ENCODE data around the gene FLNB. TPM values are rescaled to one million over a fixed set of nuclear protein-coding genes. Genes with fewer than 3 reads are reported as not detected.

The FLNB gene
- polyA plus RNA-seq, 3 donors: 0.47 to 4.0 (median 2.1) TPM

- Histone ChIP-seq H3K9ac (ENCODE audit: insufficient read depth, low read length, poor library complexity, severe bottlenecking) (no peak overlapping the region), H3K4me2 (replicated peaks; ENCODE audit: extremely low read depth, low read length, poor library complexity, severe bottlenecking) (no peak overlapping the region), H3K27me3 (ENCODE audit: control insufficient read depth in 2 of 2, insufficient read depth in 2 of 2, low read length in 2 of 2) (no peaks in the 10 kb centered on the region), H2AFZ (ENCODE audit: insufficient read depth, low read depth, low read length, poor library complexity, severe bottlenecking) (no peak overlapping the region), H3K4me3 (replicated peaks in 1 of 3; ENCODE audit: low read depth in 2 of 3, low read length in 3 of 3) (no peak overlapping the region), H4K20me1 (ENCODE audit: insufficient read depth, low read length) (no peaks in the 10 kb centered on the region), H3K79me2 (ENCODE audit: insufficient read depth, low read length) (no peaks in the 10 kb centered on the region), H3K27ac (ENCODE audit: low read depth in 1 of 2, low read length in 2 of 2) (no peak overlapping the region), H3K9me3 (replicated peaks in 1 of 2; ENCODE audit: control insufficient read depth in 1 of 2, insufficient read depth in 1 of 2, low read length in 2 of 2) (no peaks in the 10 kb centered on the region), H3K4me1 (ENCODE audit: control insufficient read depth in 1 of 2, insufficient read depth in 2 of 2, low read length in 2 of 2) (no peaks in the 10 kb centered on the region), H3K36me3 (replicated peaks in 1 of 2; ENCODE audit: control insufficient read depth in 1 of 2, insufficient read depth in 2 of 2, low read length in 2 of 2) (no peaks in the 10 kb centered on the region)
- intact Hi-C loops (cut with micrococcal nuclease): no loop called here
- Mint-ChIP-seq H3K4me1 (peaks cover 7% of the 10 kb centered on the region), H3K4me3 (no peak overlapping the region), H3K27ac (peak overlapping the region in 1 of 7 donors; percentile 4), H3K27me3 (ENCODE audit: low read depth in 3 of 3) (peaks cover 8 to 10% (median 8%) of the 10 kb centered on the region in 3 donors), H3K36me3 (no peaks in the 10 kb centered on the region), H3K9me3 (peaks cover 0 to 7% (median 4%) of the 10 kb centered on the region in 7 donors)
- WGBS (ENCODE audit: insufficient coverage): 75% methylated on average over 2 of the region's 5 CpGs
- DNase-seq: peak in 1 of 3 donors; percentile 58
- no peak for TF ChIP-seq CTCF (IDR thresholded peaks at IDR 0.05)
Measured at GRCh38 chr3:58206406-58207011, 198.3 kb downstream of the FLNB start.

- H3K4me3 ChIP-seq (replicated peaks in 1 of 3; ENCODE audit: low read depth in 2 of 3, low read length in 3 of 3): no peak overlapping the region
- no peaks in the 10 kb centered on the region for H3K79me2 ChIP-seq (ENCODE audit: insufficient read depth, low read length)
- Mint-ChIP-seq H3K27me3 (ENCODE audit: low read depth in 3 of 3) (peaks cover 7 to 10% (median 8%) of the 10 kb centered on the region in 3 donors), H3K4me1 (peaks cover 6% of the 10 kb centered on the region), H3K9me3 (peaks cover 0 to 3% (median 0%) of the 10 kb centered on the region in 7 donors), H3K27ac (no peak overlapping the region), H3K36me3 (no peaks in the 10 kb centered on the region), H3K4me3 (no peak overlapping the region)
- no peak overlapping the region for H3K9ac ChIP-seq (ENCODE audit: insufficient read depth, low read length, poor library complexity, severe bottlenecking)
- no peak for DNase-seq
- no peaks in the 10 kb centered on the region for H3K27me3 ChIP-seq (ENCODE audit: control insufficient read depth in 2 of 2, insufficient read depth in 2 of 2, low read length in 2 of 2)
- H3K4me2 ChIP-seq (replicated peaks; ENCODE audit: extremely low read depth, low read length, poor library complexity, severe bottlenecking): no peak overlapping the region
- no peak for TF ChIP-seq CTCF (IDR thresholded peaks at IDR 0.05)
- no peaks in the 10 kb centered on the region for H3K9me3 ChIP-seq (replicated peaks in 1 of 2; ENCODE audit: control insufficient read depth in 1 of 2, insufficient read depth in 1 of 2, low read length in 2 of 2)
- no peak overlapping the region for H2AFZ ChIP-seq (ENCODE audit: insufficient read depth, low read depth, low read length, poor library complexity, severe bottlenecking)
- H4K20me1 ChIP-seq (ENCODE audit: insufficient read depth, low read length): no peaks in the 10 kb centered on the region
- H3K36me3 ChIP-seq (replicated peaks in 1 of 2; ENCODE audit: control insufficient read depth in 1 of 2, insufficient read depth in 2 of 2, low read length in 2 of 2): no peaks in the 10 kb centered on the region
- WGBS (ENCODE audit: insufficient coverage): 95% methylated on average over 3 of the region's 4 CpGs
- no peaks in the 10 kb centered on the region for H3K4me1 ChIP-seq (ENCODE audit: control insufficient read depth in 1 of 2, insufficient read depth in 2 of 2, low read length in 2 of 2)
- H3K27ac ChIP-seq (ENCODE audit: low read depth in 1 of 2, low read length in 2 of 2): no peak overlapping the region
- intact Hi-C loops (cut with micrococcal nuclease): no loop called here
Measured at GRCh38 chr3:58207954-58208353, 199.7 kb downstream of the FLNB start.
